ENCODE results near the gene CLN6.

GRCh38 chr15:68275165-68275746, 45.7 kb upstream of the CLN6 start:
- TF ChIP-seq CTCF (conservative IDR thresholded peaks at IDR 0.05) (no peak), ZFX (IDR thresholded peaks at IDR 0.05) (no peak)
